OCI-LY3 (cell line): ENCODE data around the gene NAA11.

Experiments used
- H2AFZ ChIP-seq: fragments of 200-600, 300-600 bp; shearing (Covaris generic); 2 replicates; pipeline ENCODE4 v1.6.0; 2014; ENCODE audit warnings: antibody characterized with exemption, low read depth, low read length
- H3K27ac ChIP-seq: fragments of 200-600, 300-600 bp; sonication (generic); 2 replicates; pipeline ENCODE4 v1.5.1; 2014; ENCODE audit warnings: mild to moderate bottlenecking, low read length, moderate library complexity, mixed read lengths
- H3K27me3 ChIP-seq: fragments of 200-600, 300-600 bp; sonication (generic); 2 replicates; pipeline ENCODE4 v1.6.1; 2014; ENCODE audit warnings: low read depth, low read length, mixed read lengths
- H3K36me3 ChIP-seq: fragments of 200-600, 300-600 bp; sonication (generic); replicated peaks from 2 replicates; pipeline ENCODE3; 2014; ENCODE audit warnings: low read depth, low read length, mixed read lengths
- H3K4me1 ChIP-seq: fragments of 300-600, 200-600 bp; sonication (generic); 2 replicates; pipeline ENCODE4 v1.6.1; 2014; ENCODE audit warnings: low read length, mixed read lengths
- H3K4me2 ChIP-seq: fragments of 200-600, 300-600 bp; sonication (generic); 2 replicates; pipeline ENCODE4 v1.6.1; 2014; ENCODE audit warnings: low read length, mixed read lengths
- H3K4me3 ChIP-seq: fragments of 300-600, 200-600 bp; sonication (generic); 2 replicates; pipeline ENCODE4 v1.5.1; 2014; ENCODE audit warnings: antibody characterized with exemption, mild to moderate bottlenecking, low read length, moderate library complexity
- H3K79me2 ChIP-seq: fragments of 300-600, 200-600 bp; shearing (Covaris generic); 2 replicates; pipeline ENCODE4 v1.6.1; 2014; ENCODE audit warnings: mild to moderate bottlenecking, low read length, mixed read lengths
- H3K9ac ChIP-seq: fragments of 300-600, 200-600 bp; shearing (Covaris generic); 2 replicates; pipeline ENCODE4 v1.6.0; 2014; ENCODE audit warnings: mild to moderate bottlenecking, low read length, moderate library complexity
- H3K9me3 ChIP-seq: fragments of 200-600, 300-600 bp; shearing (Covaris generic); 2 replicates; pipeline ENCODE4 v1.6.1; 2014; ENCODE audit warnings: low read length, mixed read lengths; ENCODE audit not compliant: insufficient read depth
- H4K20me1 ChIP-seq: fragments of 200-600, 300-600 bp; sonication (generic); 2 replicates; pipeline ENCODE4 v1.6.1; 2016; ENCODE audit warnings: low read length, mixed read lengths; ENCODE audit not compliant: insufficient read depth
- CTCF ChIP-seq: fragments of 200-600, 300-600 bp; sonication (generic); IDR thresholded peaks from 2 replicates; pipeline ENCODE4 v1.5.1; 2014; ENCODE audit warnings: antibody characterized with exemption, low read length, low read depth
- EZH2phosphoT487 ChIP-seq: fragments of 200-600 bp; shearing (Covaris generic); IDR thresholded peaks from 2 replicates; pipeline ENCODE4 v1.6.1; 2018; ENCODE audit warnings: antibody characterized with exemption, mixed run types, low read depth

Gene NAA11

GRCh38 chr4:79298027-79298426 is 27.8 kb downstream of the NAA11 start:
- Histone ChIP-seq H2AFZ (no peak overlapping the region), H3K9ac (no peak overlapping the region), H3K79me2 (no peaks in the 10 kb centered on the region), H3K9me3 (no peaks in the 10 kb centered on the region), H3K27ac (no peak overlapping the region), H3K27me3 (no peaks in the 10 kb centered on the region), H3K4me3 (no peak overlapping the region), H3K4me2 (no peak overlapping the region), H4K20me1 (no peaks in the 10 kb centered on the region), H3K4me1 (no peaks in the 10 kb centered on the region), H3K36me3 (no peaks in the 10 kb centered on the region)
- TF ChIP-seq EZH2phosphoT487 (no peak), CTCF (no peak)

- no peaks in the 10 kb centered on the region for H3K79me2 ChIP-seq
- H3K27me3 ChIP-seq = no peaks in the 10 kb centered on the region
- TF ChIP-seq CTCF = no peak
- TF ChIP-seq EZH2phosphoT487 = no peak
- H3K9ac ChIP-seq = no peak overlapping the region
- H3K36me3 ChIP-seq = no peaks in the 10 kb centered on the region
- no peak overlapping the region for H3K4me2 ChIP-seq
- no peaks in the 10 kb centered on the region for H3K4me1 ChIP-seq
- H2AFZ ChIP-seq = no peak overlapping the region
- H4K20me1 ChIP-seq = no peaks in the 10 kb centered on the region
- no peak overlapping the region for H3K27ac ChIP-seq
- H3K4me3 ChIP-seq = no peak overlapping the region
- no peaks in the 10 kb centered on the region for H3K9me3 ChIP-seq
Measured at GRCh38 chr4:79297479-79297878, 28.4 kb downstream of the NAA11 start.

- Histone ChIP-seq H3K4me3 (no peak overlapping the region), H3K4me2 (no peak overlapping the region), H3K9ac (no peak overlapping the region), H4K20me1 (no peaks in the 10 kb centered on the region), H3K27ac (no peak overlapping the region), H3K9me3 (no peaks in the 10 kb centered on the region), H3K79me2 (no peaks in the 10 kb centered on the region), H3K36me3 (no peaks in the 10 kb centered on the region), H3K4me1 (no peaks in the 10 kb centered on the region), H3K27me3 (no peaks in the 10 kb centered on the region), H2AFZ (no peak overlapping the region)
- no peak for TF ChIP-seq CTCF
- no peak for TF ChIP-seq EZH2phosphoT487
Measured at GRCh38 chr4:79296768-79297428, 29.0 kb downstream of the NAA11 start.

GRCh38 chr4:79295086-79295485 is 30.8 kb downstream of the NAA11 start:
- TF ChIP-seq CTCF = no peak
- no peak for TF ChIP-seq EZH2phosphoT487
- no peak overlapping the region for H3K4me3 ChIP-seq
- H3K79me2 ChIP-seq = no peaks in the 10 kb centered on the region
- H4K20me1 ChIP-seq = no peaks in the 10 kb centered on the region
- H3K36me3 ChIP-seq = no peaks in the 10 kb centered on the region
- no peak overlapping the region for H2AFZ ChIP-seq
- no peak overlapping the region for H3K27ac ChIP-seq
- no peaks in the 10 kb centered on the region for H3K4me1 ChIP-seq
- H3K4me2 ChIP-seq = no peak overlapping the region
- no peaks in the 10 kb centered on the region for H3K27me3 ChIP-seq
- H3K9me3 ChIP-seq = no peaks in the 10 kb centered on the region
- no peak overlapping the region for H3K9ac ChIP-seq
